PC-9 (cell line): Measurements from ENCODE around the gene MRPL32. TPM values are rescaled to one million over a fixed set of nuclear protein-coding genes. Genes with fewer than 3 reads are reported as not detected.

Source experiments
- BruUV-seq: library from RNA; stranded (reverse); fragments of 400-500 nt; replicated peaks from 2 replicates; lab custom pipeline; 2021; lab: Mats Ljungman, UMichigan
- CTCF ChIA-PET: fragments of 300-600 bp; sonication (Branson Sonifier 250); formaldehyde crosslinking; loops from one replicate; lab custom pipeline; 2022; ENCODE audit warnings: antibody characterized with exemption; lab: Charles Lee
- POLR2A ChIA-PET: fragments of 300-600 bp; sonication (Branson Sonifier 250); formaldehyde crosslinking; loops from one replicate; lab custom pipeline; 2022; ENCODE audit warnings: antibody characterized with exemption; ENCODE audit not compliant: unreplicated experiment; lab: Charles Lee
- DNase-seq, 2 experiments: peaks; one replicate each; pipeline versions ENCODE4 v3.0.0 to v3.0.0-alpha.2; 2015 to 2022; ENCODE audit warnings: mixed read lengths in 1 of 2
- H2AFZ ChIP-seq: fragments of 200-600 bp; sonication (generic); 2 replicates; pipeline ENCODE4 v1.8.1; 2017; ENCODE audit warnings: antibody characterized with exemption
- H3F3A ChIP-seq: fragments of 200-600 bp; sonication (generic); 2 replicates; pipeline ENCODE4 v1.8.1; 2017; ENCODE audit warnings: antibody characterized with exemption, mild to moderate bottlenecking, low read depth; ENCODE audit not compliant: insufficient read depth
- H3K27ac ChIP-seq: fragments of 200-600 bp; sonication (generic); 2 replicates; pipeline ENCODE4 v1.6.1; 2016; ENCODE audit warnings: mixed run types
- H3K27me3 ChIP-seq: fragments of 200-600 bp; sonication (generic); 2 replicates; pipeline ENCODE4 v1.6.1; 2016; ENCODE audit warnings: low read depth, mixed run types; ENCODE audit not compliant: insufficient read depth
- H3K36me3 ChIP-seq: fragments of 200-600 bp; sonication (generic); 2 replicates; pipeline ENCODE4 v1.6.1; 2016; ENCODE audit warnings: low read depth, mixed run types
- H3K4me1 ChIP-seq: fragments of 200-600 bp; sonication (generic); replicated peaks from 2 replicates; pipeline ENCODE4 v1.6.1; 2016; ENCODE audit warnings: mixed run types; ENCODE audit not compliant: insufficient read depth
- H3K4me2 ChIP-seq: fragments of 200-600 bp; sonication (generic); 2 replicates; pipeline ENCODE4 v1.6.1; 2017; ENCODE audit warnings: mixed run types
- H3K4me3 ChIP-seq: fragments of 200-600 bp; sonication (generic); 2 replicates; pipeline ENCODE4 v1.6.1; 2016; ENCODE audit warnings: mixed run types
- H3K79me2 ChIP-seq: fragments of 200-600 bp; sonication (generic); 2 replicates; pipeline ENCODE4 v1.6.1; 2017; ENCODE audit warnings: low read depth, mixed run types
- H3K9me2 ChIP-seq: fragments of 200-600 bp; sonication (generic); 2 replicates; pipeline ENCODE4 v1.8.1; 2017; ENCODE audit warnings: mild to moderate bottlenecking; ENCODE audit not compliant: insufficient read depth
- H3K9me3 ChIP-seq: fragments of 200-600 bp; sonication (generic); 2 replicates; pipeline ENCODE4 v1.8.1; 2016; ENCODE audit warnings: low read depth; ENCODE audit not compliant: insufficient read depth
- H4K20me1 ChIP-seq: fragments of 200-600 bp; sonication (generic); 2 replicates; pipeline ENCODE4 v1.8.1; 2017; ENCODE audit not compliant: insufficient read depth
- CTCF ChIP-seq: fragments of 200-600 bp; sonication (generic); conservative IDR thresholded peaks from 2 replicates; pipeline ENCODE4 v1.6.1; 2017; ENCODE audit warnings: mixed run types, antibody characterized with exemption, mild to moderate bottlenecking, moderate library complexity
- EZH2 ChIP-seq: fragments of 200-600 bp; sonication (generic); IDR thresholded peaks from 2 replicates; pipeline ENCODE4 v1.8.0; 2017; ENCODE audit warnings: antibody characterized with exemption, low read depth
- intact Hi-C: fragments of 100-400 bp; cut with micrococcal nuclease; formaldehyde crosslinking; loops from one replicate; pipeline ENCODE4 v1.10.0; 2022; ENCODE audit not compliant: unreplicated experiment
- total RNA-seq: library from RNA; stranded (reverse); gene quantifications from 2 replicates; pipeline ENCODE4 v1.2.3, GENCODE V29; 2021

MRPL32 gene
- total RNA-seq, 1 experiment from 2014 or later = 50.6 TPM

DNA sequence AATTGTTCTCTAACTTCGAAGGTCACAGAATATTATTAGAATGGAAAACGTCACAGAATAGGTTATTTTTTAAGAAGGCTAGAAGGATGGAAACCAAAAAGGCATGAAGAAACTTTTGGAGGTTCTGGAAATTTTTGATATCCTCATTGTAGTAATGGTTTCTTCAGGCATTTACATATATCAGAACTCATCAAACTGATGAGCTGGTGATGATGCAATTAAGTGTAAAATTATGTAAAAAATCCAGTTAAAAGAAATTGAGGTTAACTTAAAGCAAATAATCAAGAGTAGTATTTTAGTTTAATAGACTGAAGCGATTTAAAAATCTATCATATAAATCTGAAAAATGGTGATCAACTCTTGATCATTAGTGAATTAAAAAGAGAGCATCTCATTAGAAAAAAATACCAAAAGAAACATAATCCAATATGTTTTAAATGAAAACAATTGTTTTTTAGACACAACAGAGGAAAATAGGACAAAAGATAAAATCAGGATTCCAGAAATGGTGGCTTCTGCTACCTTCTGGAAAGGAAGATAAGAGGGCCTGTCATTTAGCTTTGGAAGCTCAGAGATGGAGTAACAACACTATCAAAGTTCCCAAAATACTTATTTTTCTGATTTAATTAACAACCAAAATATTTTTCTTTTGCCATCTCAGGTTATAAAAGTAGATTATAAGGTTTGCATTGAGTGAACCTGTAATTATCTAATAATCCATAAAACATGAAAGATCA, 10.0 kb upstream of the MRPL32 start:
- no peak overlapping the region for H2AFZ ChIP-seq
- intact Hi-C loops = no loop called here
- ChIA-PET POLR2A (no interaction called here), CTCF (no interaction called here)
- no TSS peak for BruUV-seq
- H3K9me2 ChIP-seq = no peaks in the 10 kb centered on the region
- H3K4me2 ChIP-seq = no peak overlapping the region
- no peak overlapping the region for H3K27ac ChIP-seq
- TF ChIP-seq EZH2 (no peak), CTCF (no peak)
- no peaks in the 10 kb centered on the region for H3K27me3 ChIP-seq
- peaks cover 15% of the 10 kb centered on the region for H3K79me2 ChIP-seq
- H3K4me3 ChIP-seq = no peak overlapping the region
- no peak for DNase-seq
- no peaks in the 10 kb centered on the region for H3K9me3 ChIP-seq
- peaks cover 24% of the 10 kb centered on the region for H4K20me1 ChIP-seq
- H3K4me1 ChIP-seq = no peaks in the 10 kb centered on the region
- peaks cover 15% of the 10 kb centered on the region; the same call in 1 of the 2 replicates for H3F3A ChIP-seq
- H3K36me3 ChIP-seq = peaks cover 68% of the 10 kb centered on the region

GRCh38 chr7:42924223-42924838, 7.8 kb upstream of the MRPL32 start:
- ChIA-PET POLR2A (interaction anchor here (0.6 to 0.7 kb wide), 4 partner anchors 553 to 1892 kb away, joined by 3 to 13 read pairs (median 5); partner anchors contain the start of gene STK17A), CTCF (interaction anchor here (0.7 kb wide), 1 partner anchor 8 kb away, joined by 15 read pairs; no protein-coding TSS in a partner anchor)
- Histone ChIP-seq H3F3A (peaks cover 16% of the 10 kb centered on the region; the same call in 1 of the 2 replicates), H3K27me3 (no peaks in the 10 kb centered on the region), H2AFZ (no peak overlapping the region), H3K9me2 (no peaks in the 10 kb centered on the region), H3K27ac (no peak overlapping the region), H3K4me3 (no peak overlapping the region), H3K79me2 (peaks cover 37% of the 10 kb centered on the region), H3K9me3 (no peaks in the 10 kb centered on the region), H3K4me2 (no peak overlapping the region), H4K20me1 (peaks cover 38% of the 10 kb centered on the region), H3K4me1 (0 out of 2 replicates have a peak, but pooled peaks cover 7% of the 10 kb centered on the region), H3K36me3 (peaks cover 71% of the 10 kb centered on the region)
- intact Hi-C loops = no loop called here
- TF ChIP-seq EZH2 (no peak), CTCF (no peak)
- no TSS peak for BruUV-seq
- no peak for DNase-seq

DNA sequence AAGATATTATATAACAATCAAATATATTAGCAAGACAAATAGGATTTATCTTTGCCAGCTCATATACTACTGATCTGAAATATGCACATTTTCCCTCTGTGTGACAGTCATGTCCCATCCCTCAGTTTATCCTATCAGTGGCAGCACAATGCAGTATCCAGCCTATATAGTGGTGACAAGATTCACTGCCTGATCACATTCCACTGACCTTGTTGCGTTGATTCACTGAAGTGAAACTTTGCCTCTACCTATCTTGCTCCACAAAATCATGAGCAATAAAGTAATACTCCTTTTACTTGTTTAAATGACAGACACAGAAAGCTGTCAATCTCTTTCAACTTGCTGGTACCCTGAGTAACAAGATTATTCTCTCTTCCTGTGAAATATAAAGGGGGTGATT, 6.5 kb upstream of the MRPL32 start:
- H3F3A ChIP-seq = peaks cover 16% of the 10 kb centered on the region; the same call in 1 of the 2 replicates
- TF ChIP-seq CTCF (no peak), EZH2 (no peak)
- H3K9me2 ChIP-seq = no peaks in the 10 kb centered on the region
- no peak overlapping the region for H3K4me2 ChIP-seq
- peaks cover 50% of the 10 kb centered on the region for H3K79me2 ChIP-seq
- H3K27me3 ChIP-seq = no peaks in the 10 kb centered on the region
- H3K4me1 ChIP-seq = peaks cover 20% of the 10 kb centered on the region
- no peaks in the 10 kb centered on the region for H3K9me3 ChIP-seq
- peaks cover 49% of the 10 kb centered on the region for H4K20me1 ChIP-seq
- H3K4me3 ChIP-seq = no peak overlapping the region
- intact Hi-C loops = no loop called here
- DNase-seq = no peak
- H3K27ac ChIP-seq = no peak overlapping the region
- H3K36me3 ChIP-seq = peaks cover 60% of the 10 kb centered on the region
- no TSS peak for BruUV-seq
- H2AFZ ChIP-seq = no peak overlapping the region
- ChIA-PET CTCF (no interaction called here), POLR2A (no interaction called here)
